Skeletal muscle satellite cell (primary cell): Measurements from ENCODE around the gene NOS1AP. TPM values are rescaled to one million over a fixed set of nuclear protein-coding genes. Genes with fewer than 3 reads are reported as not detected.

Experiments
- small RNA-seq: library from RNA; depleted of rRNA; stranded (forward); fragments of <200 nt; gene quantifications from one replicate; pipeline ENCODE3, GENCODE V24; 2012

The NOS1AP gene

Small RNA genes lying within 50 kb of the gene (small RNA-seq; reads per million reads assigned to genes)
- not detected for gene MIR4654
- gene MIR556: not detected
- not detected for gene RNA5SP61
